ENCODE data around the gene PPP1R26. TPM values are rescaled to one million over a fixed set of nuclear protein-coding genes. Genes with fewer than 3 reads are reported as not detected.

The PPP1R26 gene
- total and polyA plus RNA-seq, 2 experiments from 2014 or later, result 15.0 to 15.6 TPM

GRCh38 chr9:135519179-135519971 is 39.8 kb downstream of the PPP1R26 start:
- Histone ChIP-seq H3K4me2 (no peak overlapping the region), H3K27me3 (no peaks in the 10 kb centered on the region), H3K9me2 (replicated peaks; ENCODE audit: insufficient read depth) (no peaks in the 10 kb centered on the region), H3K27ac (no peak overlapping the region), H4K20me1 (ENCODE audit: insufficient read depth, poor library complexity, severe bottlenecking) (no peaks in the 10 kb centered on the region), H3K36me3 (replicated peaks; ENCODE audit: insufficient read depth, low read depth) (no peaks in the 10 kb centered on the region), H3K9me3 (ENCODE audit: low read depth) (no peaks in the 10 kb centered on the region), H3K4me1 (ENCODE audit: insufficient read depth) (no peaks in the 10 kb centered on the region), H3K4me3 (no peak overlapping the region), H2AFZ (no peak overlapping the region), H3K79me2 (no peaks in the 10 kb centered on the region)
- WGBS (ENCODE audit: low lambda C conversion rate, missing lambda C conversion rate), result 95% methylated on average over 10 of the region's 10 CpGs
- TF ChIP-seq CTCF (IDR thresholded peaks at IDR 0.05; ENCODE audit: poor library complexity) (no peak), EZH2 (IDR thresholded peaks at IDR 0.05; ENCODE audit: borderline replicate concordance) (no peak), EZH2phosphoT487 (IDR thresholded peaks at IDR 0.05; ENCODE audit: low read depth, severe bottlenecking, unreplicated experiment) (no peak)
- no peak for DNase-seq (ENCODE audit: low spot score)

GRCh38 chr9:135520916-135521607 is 41.5 kb downstream of the PPP1R26 start, which contains the start of gene LCN1:
Gene LCN1 (plus strand): TSS chr9:135521440. CDS start chr9:135521498, 58 bp downstream.
- no peaks in the 10 kb centered on the region for H3K9me3 ChIP-seq (ENCODE audit: low read depth)
- H2AFZ ChIP-seq, result no peak within 1 kb of the TSS
- TF ChIP-seq EZH2phosphoT487 (IDR thresholded peaks at IDR 0.05; ENCODE audit: low read depth, severe bottlenecking, unreplicated experiment), result no peak
- TF ChIP-seq CTCF (IDR thresholded peaks at IDR 0.05; ENCODE audit: poor library complexity), result no peak
- no peak for TF ChIP-seq EZH2 (IDR thresholded peaks at IDR 0.05; ENCODE audit: borderline replicate concordance)
- H3K4me2 ChIP-seq, result no peak within 1 kb of the TSS
- no peak for DNase-seq (ENCODE audit: low spot score)
- WGBS (ENCODE audit: low lambda C conversion rate, missing lambda C conversion rate), result 92% methylated on average over 18 of the region's 18 CpGs
- H3K4me3 ChIP-seq, result no peak within 1 kb of the TSS
- no peak within 1 kb of the TSS for H3K27ac ChIP-seq
- H3K4me1 ChIP-seq (ENCODE audit: insufficient read depth), result no peaks in the 10 kb centered on the region
- H3K79me2 ChIP-seq, result no peaks in the 10 kb centered on the region
- H3K27me3 ChIP-seq, result no peaks in the 10 kb centered on the region
- no peaks in the 10 kb centered on the region for H3K36me3 ChIP-seq (replicated peaks; ENCODE audit: insufficient read depth, low read depth)
- H4K20me1 ChIP-seq (ENCODE audit: insufficient read depth, poor library complexity, severe bottlenecking), result no peaks in the 10 kb centered on the region
- no peaks in the 10 kb centered on the region for H3K9me2 ChIP-seq (replicated peaks; ENCODE audit: insufficient read depth)

- Histone ChIP-seq H3K79me2 (no peaks in the 10 kb centered on the region), H4K20me1 (ENCODE audit: insufficient read depth, poor library complexity, severe bottlenecking) (no peaks in the 10 kb centered on the region), H3K4me1 (ENCODE audit: insufficient read depth) (no peaks in the 10 kb centered on the region), H2AFZ (no peak overlapping the region), H3K36me3 (replicated peaks; ENCODE audit: insufficient read depth, low read depth) (no peaks in the 10 kb centered on the region), H3K9me2 (replicated peaks; ENCODE audit: insufficient read depth) (no peaks in the 10 kb centered on the region), H3K9me3 (ENCODE audit: low read depth) (no peaks in the 10 kb centered on the region), H3K27me3 (no peaks in the 10 kb centered on the region), H3K4me2 (no peak overlapping the region), H3K4me3 (no peak overlapping the region), H3K27ac (no peak overlapping the region)
- WGBS (ENCODE audit: low lambda C conversion rate, missing lambda C conversion rate), result 95% methylated on average over 10 of the region's 11 CpGs
- no peak for DNase-seq (ENCODE audit: low spot score)
- TF ChIP-seq CTCF (IDR thresholded peaks at IDR 0.05; ENCODE audit: poor library complexity), result no peak
- no peak for TF ChIP-seq EZH2phosphoT487 (IDR thresholded peaks at IDR 0.05; ENCODE audit: low read depth, severe bottlenecking, unreplicated experiment)
- TF ChIP-seq EZH2 (IDR thresholded peaks at IDR 0.05; ENCODE audit: borderline replicate concordance), result no peak
Observed at GRCh38 chr9:135521608-135522095, 42.1 kb downstream of the PPP1R26 start.

Data from hepatocyte (in vitro differentiated cells).